SK-N-SH (cell line): ENCODE results near the gene ACOXL. TPM values are rescaled to one million over a fixed set of nuclear protein-coding genes. Genes with fewer than 3 reads are reported as not detected.

Experiments used
- CTCF ChIA-PET: fragments of 300-600, 350-600 bp; formaldehyde crosslinking; extraction: SDS; loops from one replicate; lab custom pipeline; 2021; lab: Yijun Ruan, JAX
- POLR2A ChIA-PET: fragments of 350-600 bp; sonication (Branson Sonifier 250); formaldehyde crosslinking; extraction: SDS; loops from one replicate; lab custom pipeline; 2020; ENCODE audit warnings: antibody characterized with exemption, inconsistent platforms; lab: Yijun Ruan, JAX
- DNase-seq: peaks from one replicate; pipeline ENCODE4 v3.0.0; 2012
- H2AFZ ChIP-seq: fragments of 200-600 bp; sonication (generic); 2 replicates; pipeline ENCODE4 v1.8.1; 2016; ENCODE audit warnings: antibody characterized with exemption, mild to moderate bottlenecking, low read depth
- H3F3A ChIP-seq: fragments of 200-600 bp; sonication (generic); replicated peaks from 2 replicates; pipeline ENCODE3; 2016; ENCODE audit warnings: antibody characterized with exemption, mild to moderate bottlenecking; ENCODE audit not compliant: insufficient read depth
- H3K27ac ChIP-seq, 2 experiments: fragments of 200-500 bp in 1 of 2; fragments of 200-600 bp in 1 of 2; sonication (Bioruptor generic) in 1 of 2; sonication (generic), shearing (Covaris generic) in 1 of 2; 2 replicates each; pipeline versions ENCODE4 v1.5.1 to v1.6.1; 2014 to 2016; ENCODE audit warnings: low read depth in 2 of 2, inconsistent platforms in 1 of 2, low read length in 1 of 2, mild to moderate bottlenecking in 1 of 2, mixed read lengths in 1 of 2
- H3K27me3 ChIP-seq: fragments of 200-600 bp; sonication (generic), shearing (Covaris generic); 2 replicates; pipeline ENCODE4 v1.6.1; 2016; ENCODE audit warnings: mixed run types; ENCODE audit not compliant: insufficient read depth
- H3K36me3 ChIP-seq, 2 experiments: fragments of 200-500 bp in 1 of 2; fragments of 200-600 bp in 1 of 2; sonication (Bioruptor generic) in 1 of 2; sonication (generic) in 1 of 2; replicated peaks in 1 of 2; 2 replicates each; pipeline versions ENCODE3 to v1.5.1; 2014 to 2016; ENCODE audit warnings: low read length in 1 of 2, mild to moderate bottlenecking in 1 of 2; ENCODE audit not compliant: insufficient read depth in 2 of 2, control insufficient read depth in 1 of 2
- H3K4me1 ChIP-seq, 2 experiments: fragments of 200-500 bp in 1 of 2; fragments of 200-600 bp in 1 of 2; sonication (Bioruptor generic) in 1 of 2; sonication (generic), shearing (Covaris generic) in 1 of 2; 2 replicates each; pipeline versions ENCODE4 v1.5.1 to v1.6.1; 2014 to 2016; ENCODE audit warnings: low read depth in 1 of 2, low read length in 1 of 2, mixed run types in 1 of 2; ENCODE audit not compliant: insufficient read depth in 2 of 2, control insufficient read depth in 1 of 2
- H3K4me2 ChIP-seq: fragments of 200-600 bp; sonication (generic), shearing (Covaris generic); 2 replicates; pipeline ENCODE4 v1.6.1; 2017; ENCODE audit warnings: mixed run types
- H3K4me3 ChIP-seq, 2 experiments: fragments of 200-500 bp in 1 of 2; fragments of 200-600 bp in 1 of 2; sonication (Bioruptor generic) in 1 of 2; sonication (generic), shearing (Covaris generic) in 1 of 2; 2 replicates each; pipeline versions ENCODE4 v1.5.1 to v1.8.1; 2014 to 2016; ENCODE audit warnings: low read depth in 2 of 2, inconsistent platforms in 1 of 2, low read length in 1 of 2, mild to moderate bottlenecking in 1 of 2, mixed read lengths in 1 of 2, moderate library complexity in 1 of 2
- H3K79me2 ChIP-seq: fragments of 200-600 bp; sonication (generic); 2 replicates; pipeline ENCODE4 v1.8.1; 2017; ENCODE audit warnings: mild to moderate bottlenecking; ENCODE audit not compliant: insufficient read depth
- H3K9ac ChIP-seq: fragments of 200-600 bp; sonication (generic); 2 replicates; pipeline ENCODE4 v1.6.1; 2017; ENCODE audit warnings: mixed run types
- H3K9me2 ChIP-seq: fragments of 200-600 bp; sonication (generic); 2 replicates; pipeline ENCODE4 v1.6.1; 2017; ENCODE audit warnings: mixed run types
- H3K9me3 ChIP-seq: fragments of 200-600 bp; sonication (generic); 2 replicates; pipeline ENCODE4 v1.6.1; 2017; ENCODE audit warnings: mixed run types, mild to moderate bottlenecking, moderate library complexity
- H4K20me1 ChIP-seq: fragments of 200-600 bp; sonication (generic); 2 replicates; pipeline ENCODE4 v1.6.1; 2017; ENCODE audit warnings: mild to moderate bottlenecking, mixed run types; ENCODE audit not compliant: insufficient read depth
- CHD2 ChIP-seq: fragments of 150-350 bp; IDR thresholded peaks from 2 replicates; pipeline ENCODE4 v1.6.1; 2018; ENCODE audit warnings: low read length; ENCODE audit not compliant: partially characterized antibody
- ELF1 ChIP-seq: IDR thresholded peaks from 2 replicates; pipeline ENCODE4 v1.4.0; 2012
- EP300 ChIP-seq, 2 experiments: IDR thresholded peaks; 2 replicates each; pipeline versions ENCODE4 v1.4.0 to v1.6.1; 2012; ENCODE audit warnings: borderline replicate concordance in 1 of 2, low read depth in 1 of 2, low read length in 1 of 2
- EZH2phosphoT487 ChIP-seq: fragments of 200-600 bp; sonication (generic); IDR thresholded peaks from 2 replicates; pipeline ENCODE4 v1.6.1; 2017; ENCODE audit warnings: low read depth, mixed run types, mild to moderate bottlenecking, antibody characterized with exemption, moderate library complexity, borderline replicate concordance
- FOSL2 ChIP-seq: IDR thresholded peaks from 2 replicates; pipeline ENCODE4 v1.4.0; 2012; ENCODE audit warnings: low read depth, mild to moderate bottlenecking, moderate library complexity, borderline replicate concordance
- FOXJ3 ChIP-seq: sonication (generic); formaldehyde crosslinking; IDR thresholded peaks from 2 replicates; pipeline ENCODE4 v1.5.1; 2020; ENCODE audit warnings: mild to moderate bottlenecking, missing genetic modification reagents
- FOXM1 ChIP-seq: IDR thresholded peaks from 2 replicates; pipeline ENCODE4 v1.4.0; 2012; ENCODE audit warnings: low read depth, mild to moderate bottlenecking
- GATA2 ChIP-seq: sonication (generic); formaldehyde crosslinking; IDR thresholded peaks from 2 replicates; pipeline ENCODE4 v1.5.0; 2020; ENCODE audit warnings: mild to moderate bottlenecking, missing genetic modification reagents
- IRF3 ChIP-seq: fragments of 150-350 bp; IDR thresholded peaks from 2 replicates; pipeline ENCODE4 v1.6.1; 2016; ENCODE audit warnings: mild to moderate bottlenecking, low read depth, low read length
- JUND ChIP-seq: IDR thresholded peaks from 2 replicates; pipeline ENCODE4 v1.4.0; 2012
- MEF2A ChIP-seq: IDR thresholded peaks from 2 replicates; pipeline ENCODE4 v1.4.0; 2012; ENCODE audit warnings: low read depth, borderline replicate concordance
- RAD21 ChIP-seq: IDR thresholded peaks from 2 replicates; pipeline ENCODE4 v1.6.1; 2012; ENCODE audit warnings: mild to moderate bottlenecking, low read length
- RCOR1 ChIP-seq: fragments of 150-350 bp; IDR thresholded peaks from 2 replicates; pipeline ENCODE4 v1.6.1; 2017; ENCODE audit warnings: antibody characterized with exemption, low read length
- RFX5 ChIP-seq: IDR thresholded peaks from 2 replicates; pipeline ENCODE4 v1.6.1; 2012; ENCODE audit warnings: mild to moderate bottlenecking, improper control_type of control experiment, low read length
- SMC3 ChIP-seq: IDR thresholded peaks from 2 replicates; pipeline ENCODE4 v1.6.1; 2012; ENCODE audit warnings: low read depth, low read length, improper control_type of control experiment
- TCF12 ChIP-seq: IDR thresholded peaks from 2 replicates; pipeline ENCODE4 v1.4.0; 2012
- TEAD4 ChIP-seq: IDR thresholded peaks from 2 replicates; pipeline ENCODE4 v1.4.0; 2012; ENCODE audit warnings: mild to moderate bottlenecking, borderline replicate concordance; ENCODE audit not compliant: insufficient read depth
- YY1 ChIP-seq: IDR thresholded peaks from 2 replicates; pipeline ENCODE4 v1.4.0; 2012; ENCODE audit warnings: low read depth, mild to moderate bottlenecking
- ZBTB33 ChIP-seq: IDR thresholded peaks from 2 replicates; pipeline ENCODE4 v1.4.0; 2012; ENCODE audit warnings: low read depth, borderline replicate concordance
- WGBS: methylation state at CpG from one replicate; pipeline ENCODE4 v1.1.6; 2017; ENCODE audit warnings: low lambda C conversion rate; 5-methylcytosine and 5-hydroxymethylcytosine counted together
- polyA plus RNA-seq, 3 experiments: library from polyadenylated mRNA; depleted of rRNA; stranded (reverse); fragments of >200 nt; gene quantifications; 2 replicates each; pipeline ENCODE4 v1.2.3, GENCODE V29; 2012
- TF ChIP-seq, protein P1 (sequence below): IDR thresholded peaks from 2 replicates; pipeline ENCODE4 v1.6.1; 2012; ENCODE audit warnings: mild to moderate bottlenecking, low read depth, low read length, moderate library complexity
- TF ChIP-seq, protein P2 (sequence below): IDR thresholded peaks from 2 replicates; pipeline ENCODE4; 2012
- TF ChIP-seq, protein P3 (sequence below): fragments of 150-350 bp; IDR thresholded peaks from 2 replicates; pipeline ENCODE4 v1.6.1; 2017; ENCODE audit warnings: antibody characterized with exemption, low read length, low read depth, borderline replicate concordance

Gene ACOXL
- polyA plus RNA-seq, 1 of the 3 experiments (the other 2 are of a cell fraction), result not detected

GRCh38 chr2:110860630-110861029, 128.3 kb downstream of the ACOXL start (continued):
- TF ChIP-seq, protein P1, sequence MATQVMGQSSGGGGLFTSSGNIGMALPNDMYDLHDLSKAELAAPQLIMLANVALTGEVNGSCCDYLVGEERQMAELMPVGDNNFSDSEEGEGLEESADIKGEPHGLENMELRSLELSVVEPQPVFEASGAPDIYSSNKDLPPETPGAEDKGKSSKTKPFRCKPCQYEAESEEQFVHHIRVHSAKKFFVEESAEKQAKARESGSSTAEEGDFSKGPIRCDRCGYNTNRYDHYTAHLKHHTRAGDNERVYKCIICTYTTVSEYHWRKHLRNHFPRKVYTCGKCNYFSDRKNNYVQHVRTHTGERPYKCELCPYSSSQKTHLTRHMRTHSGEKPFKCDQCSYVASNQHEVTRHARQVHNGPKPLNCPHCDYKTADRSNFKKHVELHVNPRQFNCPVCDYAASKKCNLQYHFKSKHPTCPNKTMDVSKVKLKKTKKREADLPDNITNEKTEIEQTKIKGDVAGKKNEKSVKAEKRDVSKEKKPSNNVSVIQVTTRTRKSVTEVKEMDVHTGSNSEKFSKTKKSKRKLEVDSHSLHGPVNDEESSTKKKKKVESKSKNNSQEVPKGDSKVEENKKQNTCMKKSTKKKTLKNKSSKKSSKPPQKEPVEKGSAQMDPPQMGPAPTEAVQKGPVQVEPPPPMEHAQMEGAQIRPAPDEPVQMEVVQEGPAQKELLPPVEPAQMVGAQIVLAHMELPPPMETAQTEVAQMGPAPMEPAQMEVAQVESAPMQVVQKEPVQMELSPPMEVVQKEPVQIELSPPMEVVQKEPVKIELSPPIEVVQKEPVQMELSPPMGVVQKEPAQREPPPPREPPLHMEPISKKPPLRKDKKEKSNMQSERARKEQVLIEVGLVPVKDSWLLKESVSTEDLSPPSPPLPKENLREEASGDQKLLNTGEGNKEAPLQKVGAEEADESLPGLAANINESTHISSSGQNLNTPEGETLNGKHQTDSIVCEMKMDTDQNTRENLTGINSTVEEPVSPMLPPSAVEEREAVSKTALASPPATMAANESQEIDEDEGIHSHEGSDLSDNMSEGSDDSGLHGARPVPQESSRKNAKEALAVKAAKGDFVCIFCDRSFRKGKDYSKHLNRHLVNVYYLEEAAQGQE, result no peak
- TF ChIP-seq TCF12 (no peak), GATA2 (CRISPR knock-in tag) (no peak), FOSL2 (no peak), SMC3 (no peak), YY1 (no peak), EZH2phosphoT487 (no peak)

- no peaks in the 10 kb centered on the region; a peak in 1 of 4 replicates for H3K4me1 ChIP-seq
- H4K20me1 ChIP-seq, result no peaks in the 10 kb centered on the region
- H3K27me3 ChIP-seq, result peaks cover 28% of the 10 kb centered on the region
- POLR2A ChIA-PET, result no interaction called here
- CTCF ChIA-PET, result no interaction called here
- no peaks in the 10 kb centered on the region for H3F3A ChIP-seq
- TF ChIP-seq EP300 (IDR thresholded peaks at IDR 0.05; ENCODE audit: borderline replicate concordance in 1 of 2, low read depth in 1 of 2, low read length in 1 of 2) (no peak), GATA2 (CRISPR knock-in tag) (no peak), RAD21 (no peak), FOXJ3 (CRISPR knock-in tag) (no peak), RFX5 (no peak), FOXM1 (no peak), IRF3 (no peak), CHD2 (no peak), RCOR1 (no peak), TEAD4 (no peak), ELF1 (no peak), MEF2A (no peak), ZBTB33 (no peak), JUND (no peak)
- TF ChIP-seq, protein P2, sequence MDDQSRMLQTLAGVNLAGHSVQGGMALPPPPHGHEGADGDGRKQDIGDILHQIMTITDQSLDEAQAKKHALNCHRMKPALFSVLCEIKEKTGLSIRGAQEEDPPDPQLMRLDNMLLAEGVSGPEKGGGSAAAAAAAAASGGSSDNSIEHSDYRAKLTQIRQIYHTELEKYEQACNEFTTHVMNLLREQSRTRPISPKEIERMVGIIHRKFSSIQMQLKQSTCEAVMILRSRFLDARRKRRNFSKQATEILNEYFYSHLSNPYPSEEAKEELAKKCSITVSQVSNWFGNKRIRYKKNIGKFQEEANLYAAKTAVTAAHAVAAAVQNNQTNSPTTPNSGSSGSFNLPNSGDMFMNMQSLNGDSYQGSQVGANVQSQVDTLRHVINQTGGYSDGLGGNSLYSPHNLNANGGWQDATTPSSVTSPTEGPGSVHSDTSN, result no peak
- TF ChIP-seq, protein P3, sequence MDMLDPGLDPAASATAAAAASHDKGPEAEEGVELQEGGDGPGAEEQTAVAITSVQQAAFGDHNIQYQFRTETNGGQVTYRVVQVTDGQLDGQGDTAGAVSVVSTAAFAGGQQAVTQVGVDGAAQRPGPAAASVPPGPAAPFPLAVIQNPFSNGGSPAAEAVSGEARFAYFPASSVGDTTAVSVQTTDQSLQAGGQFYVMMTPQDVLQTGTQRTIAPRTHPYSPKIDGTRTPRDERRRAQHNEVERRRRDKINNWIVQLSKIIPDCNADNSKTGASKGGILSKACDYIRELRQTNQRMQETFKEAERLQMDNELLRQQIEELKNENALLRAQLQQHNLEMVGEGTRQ, result no peak
- H3K9ac ChIP-seq, result no peak overlapping the region
- H3K36me3 ChIP-seq, result no peaks in the 10 kb centered on the region
- H3K27ac ChIP-seq, result no peak overlapping the region
- no peak overlapping the region for H3K4me2 ChIP-seq
- no peaks in the 10 kb centered on the region for H3K9me2 ChIP-seq
- no peaks in the 10 kb centered on the region for H3K79me2 ChIP-seq
- H3K9me3 ChIP-seq, result no peaks in the 10 kb centered on the region
- DNase-seq, result no peak
- WGBS, result 63% methylated on average over 17 of the region's 17 CpGs
- H2AFZ ChIP-seq, result no peak overlapping the region
- no peak overlapping the region for H3K4me3 ChIP-seq
Measured at GRCh38 chr2:110861616-110862260, 129.4 kb downstream of the ACOXL start.
